ENCODE data around the gene TRAK2.

- TF ChIP-seq EZH2 (IDR thresholded peaks at IDR 0.05; ENCODE audit: borderline replicate concordance) (no peak), CTCF (IDR thresholded peaks at IDR 0.05; ENCODE audit: poor library complexity) (no peak)
These were observed 102.5 kb downstream of the TRAK2 start for GRCh38 chr2:201348758-201349157.

Data from hepatocyte (in vitro differentiated cells).